ENCODE measurements around the gene LAYN. TPM values are rescaled to one million over a fixed set of nuclear protein-coding genes. Genes with fewer than 3 reads are reported as not detected.

Gene LAYN
- total RNA-seq, 2 experiments from 2014 or later: 92.2 to 93.7 TPM

DNA sequence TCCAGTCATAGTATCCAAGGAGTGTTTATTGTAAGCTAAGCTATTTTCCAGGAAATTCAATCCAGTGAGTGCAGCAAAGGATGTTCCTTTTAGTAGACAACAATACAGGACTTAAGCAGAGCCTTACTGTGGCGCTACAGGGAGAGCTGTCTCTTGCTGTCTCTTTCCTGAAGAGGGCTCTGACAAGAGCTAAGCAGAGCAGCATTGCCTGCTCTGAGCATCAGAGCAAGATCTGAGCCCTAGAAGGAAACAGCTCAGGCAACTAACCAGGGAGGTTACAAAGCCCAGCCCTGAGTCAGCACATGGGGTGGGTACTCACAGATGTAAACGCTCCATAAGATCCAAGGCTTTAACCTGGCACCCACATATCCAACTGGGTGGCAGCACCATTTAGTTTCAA is 8.0 kb downstream of the LAYN start:
- ATAC-seq (no peak), DNase-seq (no peak)
- Mint-ChIP-seq H3K4me3 (no peak overlapping the region), H3K36me3 (ENCODE audit: low read depth) (peaks cover 73% of the 10 kb centered on the region), H3K27ac (no peak overlapping the region), H3K27me3 (no peaks in the 10 kb centered on the region), H3K9me3 (no peaks in the 10 kb centered on the region), H3K4me1 (ENCODE audit: low read depth) (peaks cover 2% of the 10 kb centered on the region)
- TF ChIP-seq, protein P1, sequence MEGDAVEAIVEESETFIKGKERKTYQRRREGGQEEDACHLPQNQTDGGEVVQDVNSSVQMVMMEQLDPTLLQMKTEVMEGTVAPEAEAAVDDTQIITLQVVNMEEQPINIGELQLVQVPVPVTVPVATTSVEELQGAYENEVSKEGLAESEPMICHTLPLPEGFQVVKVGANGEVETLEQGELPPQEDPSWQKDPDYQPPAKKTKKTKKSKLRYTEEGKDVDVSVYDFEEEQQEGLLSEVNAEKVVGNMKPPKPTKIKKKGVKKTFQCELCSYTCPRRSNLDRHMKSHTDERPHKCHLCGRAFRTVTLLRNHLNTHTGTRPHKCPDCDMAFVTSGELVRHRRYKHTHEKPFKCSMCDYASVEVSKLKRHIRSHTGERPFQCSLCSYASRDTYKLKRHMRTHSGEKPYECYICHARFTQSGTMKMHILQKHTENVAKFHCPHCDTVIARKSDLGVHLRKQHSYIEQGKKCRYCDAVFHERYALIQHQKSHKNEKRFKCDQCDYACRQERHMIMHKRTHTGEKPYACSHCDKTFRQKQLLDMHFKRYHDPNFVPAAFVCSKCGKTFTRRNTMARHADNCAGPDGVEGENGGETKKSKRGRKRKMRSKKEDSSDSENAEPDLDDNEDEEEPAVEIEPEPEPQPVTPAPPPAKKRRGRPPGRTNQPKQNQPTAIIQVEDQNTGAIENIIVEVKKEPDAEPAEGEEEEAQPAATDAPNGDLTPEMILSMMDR (IDR thresholded peaks at IDR 0.05): no peak
- POLR2A ChIA-PET: no interaction called here
- intact Hi-C loops (cut with micrococcal nuclease): loop anchor here (10.0 kb wide), 1 partner anchor 94 kb away; no protein-coding TSS in a partner anchor
- CTCF ChIA-PET: interaction anchor here (0.8 to 1.3 kb wide), 4 partner anchors 8 to 119 kb away, joined by 3 read pairs; no protein-coding TSS in a partner anchor

DNA sequence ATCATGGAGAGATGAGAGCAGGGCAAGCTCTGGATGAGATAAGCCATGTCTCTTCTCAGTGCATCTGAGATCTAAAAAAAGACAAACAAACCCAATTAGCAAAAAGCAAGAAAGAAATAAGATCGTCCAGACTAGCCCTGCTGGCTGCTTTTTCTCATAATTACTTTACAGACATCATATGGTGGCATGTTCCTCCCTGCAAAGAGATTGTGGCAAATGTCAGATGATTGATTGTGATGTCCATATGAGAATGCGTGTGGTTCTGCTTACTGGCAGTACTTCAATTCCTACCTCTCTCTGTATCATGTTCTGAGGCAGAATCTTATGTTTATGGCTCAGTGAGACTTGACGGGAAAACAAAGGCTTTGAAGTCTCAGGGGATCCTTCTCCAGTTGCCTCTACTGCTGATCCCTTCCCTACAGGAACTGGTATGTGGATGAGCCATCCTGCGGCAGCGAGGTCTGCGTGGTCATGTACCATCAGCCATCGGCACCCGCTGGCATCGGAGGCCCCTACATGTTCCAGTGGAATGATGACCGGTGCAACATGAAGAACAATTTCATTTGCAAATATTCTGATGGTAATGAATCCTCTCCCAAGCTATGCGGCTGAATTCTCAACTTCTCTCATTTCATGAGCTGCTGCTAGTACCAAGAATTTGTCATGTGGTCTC is 8.8 kb downstream of the LAYN start:
- Mint-ChIP-seq H3K4me3 (no peak overlapping the region), H3K9me3 (no peaks in the 10 kb centered on the region), H3K27me3 (no peaks in the 10 kb centered on the region), H3K27ac (no peak overlapping the region), H3K4me1 (ENCODE audit: low read depth) (no peaks in the 10 kb centered on the region), H3K36me3 (ENCODE audit: low read depth) (peaks cover 71% of the 10 kb centered on the region)
- intact Hi-C loops (cut with micrococcal nuclease): loop anchor here (10.0 kb wide), 1 partner anchor 95 kb away; no protein-coding TSS in a partner anchor
- ChIA-PET POLR2A (interaction anchor here (1.2 kb wide), 1 partner anchor 10 kb away, joined by 3 read pairs; no protein-coding TSS in a partner anchor), CTCF (interaction anchor here (0.8 to 2.5 kb wide), 4 partner anchors 11 to 120 kb away, joined by 3 to 9 read pairs (median 6); no protein-coding TSS in a partner anchor)
- no peak for ATAC-seq
- DNase-seq: no peak
- TF ChIP-seq, protein P1 (IDR thresholded peaks at IDR 0.05): no peak

DNA sequence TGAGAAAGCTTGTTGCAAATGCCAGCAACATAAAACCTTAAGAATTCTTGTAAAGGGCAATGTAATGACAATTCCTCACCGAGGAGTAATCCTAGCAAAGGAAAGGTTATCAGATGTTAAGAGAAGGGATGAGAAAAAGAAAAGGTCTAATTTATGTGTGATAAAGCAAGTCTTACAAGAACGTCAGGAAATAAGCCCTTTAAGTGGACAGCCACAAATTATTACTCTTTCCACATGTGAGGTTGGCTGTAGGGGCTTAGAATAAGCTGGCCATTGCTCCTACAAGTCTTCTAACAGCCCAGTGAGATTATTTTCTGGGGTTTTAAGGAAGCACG is 9.3 kb downstream of the LAYN start:
- DNase-seq (no peak), ATAC-seq (no peak)
- no peaks in the 10 kb centered on the region for H3K9me3 Mint-ChIP-seq
- H3K27ac Mint-ChIP-seq: no peak overlapping the region
- H3K4me3 Mint-ChIP-seq: no peak overlapping the region
- H3K4me1 Mint-ChIP-seq (ENCODE audit: low read depth): no peaks in the 10 kb centered on the region
- TF ChIP-seq, protein P1 (IDR thresholded peaks at IDR 0.05): no peak
- no peaks in the 10 kb centered on the region for H3K27me3 Mint-ChIP-seq
- CTCF ChIA-PET: interaction anchor here (2.5 kb wide), 2 partner anchors 12 to 95 kb away, joined by 8 to 9 read pairs; no protein-coding TSS in a partner anchor
- peaks cover 72% of the 10 kb centered on the region for H3K36me3 Mint-ChIP-seq (ENCODE audit: low read depth)
- intact Hi-C loops (cut with micrococcal nuclease): loop anchor here (10.0 kb wide), 1 partner anchor 95 kb away; no protein-coding TSS in a partner anchor
- POLR2A ChIA-PET: interaction anchor here (1.2 kb wide), 1 partner anchor 11 kb away, joined by 3 read pairs; no protein-coding TSS in a partner anchor

DNA sequence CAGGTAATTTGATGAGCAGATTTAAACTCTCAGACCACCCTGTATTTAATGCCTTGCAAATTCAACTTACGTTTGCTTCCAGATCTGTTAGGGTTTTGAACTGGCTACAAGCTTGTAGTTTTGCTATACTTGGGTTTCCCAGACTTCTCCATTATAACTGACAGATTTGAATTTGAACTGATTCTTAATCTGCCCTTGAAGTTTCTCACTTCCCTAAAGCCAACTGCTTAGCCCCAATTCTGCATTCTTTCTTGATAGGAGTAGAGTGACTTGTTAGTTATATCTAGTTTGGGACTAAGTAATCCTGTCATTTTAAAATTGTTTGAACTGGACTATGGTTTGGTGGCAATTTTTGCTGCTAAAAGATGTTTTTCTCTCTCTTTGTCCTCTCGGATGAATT is 9.7 kb downstream of the LAYN start:
- ChIA-PET POLR2A (no interaction called here), CTCF (interaction anchor here (0.9 to 2.5 kb wide), 3 partner anchors 12 to 96 kb away, joined by 3 to 9 read pairs (median 8); no protein-coding TSS in a partner anchor)
- Mint-ChIP-seq H3K27ac (no peak overlapping the region), H3K27me3 (no peaks in the 10 kb centered on the region), H3K36me3 (ENCODE audit: low read depth) (peaks cover 73% of the 10 kb centered on the region), H3K4me1 (ENCODE audit: low read depth) (no peaks in the 10 kb centered on the region), H3K9me3 (peaks cover under 1% of the 10 kb centered on the region), H3K4me3 (no peak overlapping the region)
- DNase-seq (no peak), ATAC-seq (no peak)
- intact Hi-C loops (cut with micrococcal nuclease): no loop called here
- TF ChIP-seq, protein P1 (IDR thresholded peaks at IDR 0.05): no peak

DNA sequence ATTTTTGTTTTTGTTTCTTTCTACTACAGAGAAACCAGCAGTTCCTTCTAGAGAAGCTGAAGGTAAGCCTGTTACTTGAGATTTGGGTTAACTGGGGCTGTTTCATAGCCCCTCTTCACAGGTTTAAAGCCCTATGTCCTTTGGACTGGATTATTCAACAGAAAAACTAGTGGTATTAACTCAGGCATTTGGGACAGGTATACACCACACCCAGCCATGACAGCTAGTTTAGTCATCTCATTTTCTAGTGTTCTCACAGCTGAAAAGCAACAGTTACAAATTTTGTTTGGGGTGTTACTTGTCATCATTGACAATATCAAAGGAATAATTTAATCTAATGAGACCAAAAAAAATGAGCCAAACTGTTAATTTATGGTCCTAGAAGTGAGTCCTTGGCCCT is 14.0 kb downstream of the LAYN start:
- POLR2A ChIA-PET: interaction anchor here (0.8 to 1.7 kb wide), 2 partner anchors 12 to 15 kb away, joined by 3 to 6 read pairs; no protein-coding TSS in a partner anchor
- TF ChIP-seq, protein P1 (IDR thresholded peaks at IDR 0.05): no peak
- ATAC-seq (no peak), DNase-seq (no peak)
- no peaks in the 10 kb centered on the region for H3K4me1 Mint-ChIP-seq (ENCODE audit: low read depth)
- intact Hi-C loops (cut with micrococcal nuclease): no loop called here
- peaks cover 8% of the 10 kb centered on the region for H3K9me3 Mint-ChIP-seq
- no peaks in the 10 kb centered on the region for H3K27me3 Mint-ChIP-seq
- CTCF ChIA-PET: interaction anchor here (0.7 to 1.7 kb wide), 6 partner anchors 9 to 107 kb away, joined by 3 to 10 read pairs (median 4); no protein-coding TSS in a partner anchor
- no peak overlapping the region for H3K4me3 Mint-ChIP-seq
- H3K27ac Mint-ChIP-seq: no peak overlapping the region
- peaks cover 58% of the 10 kb centered on the region for H3K36me3 Mint-ChIP-seq (ENCODE audit: low read depth)

Data from activated CD8-positive, alpha-beta T cell treated with anti-CD3 and anti-CD28 coated beads for 36 hours (primary cell).